Type B pancreatic cell (in vitro differentiated cells): ENCODE measurements around the gene EEF1A1. TPM values are rescaled to one million over a fixed set of nuclear protein-coding genes. Genes with fewer than 3 reads are reported as not detected.
"Not testable (repeated sequence)": the region's sequence is repeated elsewhere in the genome, so short reads cannot be mapped to it uniquely, and the experiment has no call there.

Experiments
- DNase-seq: peaks from one replicate; pipeline ENCODE4 v3.0.0; 2021; ENCODE audit warnings: mixed read lengths; ENCODE audit not compliant: unreplicated experiment; ENCODE audit errors: extremely low spot score
- H3K27ac Mint-ChIP-seq: 2 replicates; pipeline ENCODE4 v1.8.0; 2021; ENCODE audit warnings: mild to moderate bottlenecking, mixed read lengths
- H3K27me3 Mint-ChIP-seq: 2 replicates; pipeline ENCODE4 v1.8.0; 2021; ENCODE audit warnings: mixed read lengths
- H3K36me3 Mint-ChIP-seq: 2 replicates; pipeline ENCODE4 v1.8.0; 2021; ENCODE audit warnings: mixed read lengths
- H3K4me1 Mint-ChIP-seq: one replicate; pipeline ENCODE4 v1.8.0; 2021; ENCODE audit warnings: mixed read lengths; ENCODE audit not compliant: unreplicated experiment
- H3K4me3 Mint-ChIP-seq: 2 replicates; pipeline ENCODE4 v1.8.0; 2021; ENCODE audit warnings: mild to moderate bottlenecking, mixed read lengths
- H3K9me3 Mint-ChIP-seq: 2 replicates; pipeline ENCODE4 v1.8.0; 2021; ENCODE audit warnings: mixed read lengths
- CTCF ChIP-seq: fragments of 200-600 bp; sonication (generic); conservative IDR thresholded peaks from 2 replicates; pipeline ENCODE4 v1.5.0; 2021; ENCODE audit warnings: antibody characterized with exemption, mild to moderate bottlenecking
- total RNA-seq: library from RNA; stranded (reverse); gene quantifications from 2 replicates; pipeline ENCODE4 v1.2.1, GENCODE V29; 2021; ENCODE audit warnings: low replicate concordance

EEF1A1 gene
- total RNA-seq, 1 donor from 2014 or later: 13,155 TPM

- Mint-ChIP-seq H3K27ac (no peak overlapping the region), H3K36me3 (no peaks in the 10 kb centered on the region), H3K9me3 (no peaks in the 10 kb centered on the region), H3K4me3 (no peak overlapping the region), H3K4me1 (no peaks in the 10 kb centered on the region), H3K27me3 (no peaks in the 10 kb centered on the region)
- no peak for DNase-seq
- TF ChIP-seq CTCF: no peak
These were observed 22.1 kb upstream of the EEF1A1 start for GRCh38 chr6:73542891-73543290.

GRCh38 chr6:73542481-73542880 lies 21.6 kb upstream of the EEF1A1 start:
- H3K9me3 Mint-ChIP-seq, H3K4me1 Mint-ChIP-seq, H3K36me3 Mint-ChIP-seq: not testable (repeated sequence)

GRCh38 chr6:73538116-73538779 lies 17.4 kb upstream of the EEF1A1 start:
- H3K36me3 Mint-ChIP-seq: no peaks in the 10 kb centered on the region
- H3K27ac Mint-ChIP-seq: no peak overlapping the region
- TF ChIP-seq CTCF: no peak
- H3K4me1 Mint-ChIP-seq: no peaks in the 10 kb centered on the region
- no peaks in the 10 kb centered on the region for H3K9me3 Mint-ChIP-seq
- H3K27me3 Mint-ChIP-seq: no peaks in the 10 kb centered on the region
- DNase-seq: no peak
- H3K4me3 Mint-ChIP-seq: no peak overlapping the region

More at GRCh38 chr6:73542481-73542880, 21.6 kb upstream of the EEF1A1 start:
- not testable (repeated sequence) for DNase-seq, H3K4me3 Mint-ChIP-seq, H3K27me3 Mint-ChIP-seq, H3K27ac Mint-ChIP-seq

GRCh38 chr6:73537677-73538076 lies 16.8 kb upstream of the EEF1A1 start:
- no peak overlapping the region for H3K27ac Mint-ChIP-seq
- no peaks in the 10 kb centered on the region for H3K9me3 Mint-ChIP-seq
- no peaks in the 10 kb centered on the region for H3K27me3 Mint-ChIP-seq
- TF ChIP-seq CTCF: no peak
- no peaks in the 10 kb centered on the region for H3K4me1 Mint-ChIP-seq
- H3K36me3 Mint-ChIP-seq: no peaks in the 10 kb centered on the region
- no peak for DNase-seq
- H3K4me3 Mint-ChIP-seq: no peak overlapping the region

- H3K27ac Mint-ChIP-seq: no peak overlapping the region
- no peak for TF ChIP-seq CTCF
- no peaks in the 10 kb centered on the region for H3K9me3 Mint-ChIP-seq
- H3K4me3 Mint-ChIP-seq: no peak overlapping the region
- no peak for DNase-seq
- H3K27me3 Mint-ChIP-seq: no peaks in the 10 kb centered on the region
- no peaks in the 10 kb centered on the region for H3K4me1 Mint-ChIP-seq
- H3K36me3 Mint-ChIP-seq: no peaks in the 10 kb centered on the region
These were observed 13.8 kb upstream of the EEF1A1 start for GRCh38 chr6:73534628-73535027.

GRCh38 chr6:73532293-73532692 lies 11.5 kb upstream of the EEF1A1 start:
- H3K9me3 Mint-ChIP-seq: no peaks in the 10 kb centered on the region
- no peak for TF ChIP-seq CTCF
- DNase-seq: no peak
- no peak overlapping the region for H3K27ac Mint-ChIP-seq
- no peak overlapping the region for H3K4me3 Mint-ChIP-seq
- H3K27me3 Mint-ChIP-seq: peaks cover 7% of the 10 kb centered on the region
- no peaks in the 10 kb centered on the region for H3K4me1 Mint-ChIP-seq
- H3K36me3 Mint-ChIP-seq: no peaks in the 10 kb centered on the region
